Neural cell (in vitro differentiated cells): ENCODE data around the gene REC114. TPM values are rescaled to one million over a fixed set of nuclear protein-coding genes. Genes with fewer than 3 reads are reported as not detected.

ENCODE experiments used
- H2AFZ ChIP-seq: fragments of 200-600, 300-800 bp; sonication (generic), shearing (Covaris generic); 2 replicates; pipeline ENCODE4 v1.6.0; 2014; ENCODE audit warnings: low read depth, mild to moderate bottlenecking, antibody characterized with exemption, low read length, moderate library complexity
- H3F3A ChIP-seq: fragments of 200-600 bp; shearing (Covaris generic); 2 replicates; pipeline ENCODE4 v1.6.1; 2016; ENCODE audit warnings: mild to moderate bottlenecking, moderate library complexity, mixed read lengths, antibody characterized with exemption, low read length; ENCODE audit not compliant: insufficient read depth, poor library complexity, severe bottlenecking
- H3K27ac ChIP-seq: fragments of 200-600, 300-800 bp; sonication (generic), shearing (Covaris generic); 2 replicates; pipeline ENCODE4 v1.5.1; 2014; ENCODE audit warnings: mild to moderate bottlenecking, low read length, moderate library complexity
- H3K27me3 ChIP-seq: fragments of 300-800, 200-600 bp; sonication (generic), shearing (Covaris generic); 2 replicates; pipeline ENCODE4 v1.6.0; 2014; ENCODE audit warnings: mild to moderate bottlenecking, low read depth, low read length, moderate library complexity; ENCODE audit not compliant: insufficient read depth
- H3K36me3 ChIP-seq: fragments of 300-800, 200-600 bp; sonication (generic), shearing (Covaris generic); 2 replicates; pipeline ENCODE4 v1.5.1; 2014; ENCODE audit warnings: mild to moderate bottlenecking, antibody characterized with exemption, low read length, moderate library complexity; ENCODE audit not compliant: insufficient read depth
- H3K4me2 ChIP-seq: fragments of 300-800, 200-600 bp; sonication (generic), shearing (Covaris generic); 2 replicates; pipeline ENCODE4 v1.6.0; 2014; ENCODE audit warnings: mild to moderate bottlenecking, low read length
- H3K4me3 ChIP-seq: fragments of 300-800, 200-600 bp; sonication (generic), shearing (Covaris generic); 2 replicates; pipeline ENCODE4 v1.5.1; 2014; ENCODE audit warnings: mild to moderate bottlenecking, low read length, moderate library complexity
- H3K79me2 ChIP-seq: fragments of 200-600 bp; shearing (Covaris generic); replicated peaks from 2 replicates; pipeline ENCODE4 v1.6.0; 2014; ENCODE audit warnings: mild to moderate bottlenecking, low read length, moderate library complexity; ENCODE audit not compliant: insufficient read depth
- H3K9ac ChIP-seq: fragments of 300-800, 200-600 bp; sonication (generic), shearing (Covaris generic); 2 replicates; pipeline ENCODE4 v1.6.1; 2016; ENCODE audit warnings: mild to moderate bottlenecking, low read length, mixed read lengths
- H3K9me2 ChIP-seq: fragments of 200-600 bp; shearing (Covaris generic); 2 replicates; pipeline ENCODE4 v1.6.1; 2016; ENCODE audit warnings: mild to moderate bottlenecking, low read length, mixed read lengths; ENCODE audit not compliant: insufficient read depth
- H3K9me3 ChIP-seq: fragments of 200-600, 300-800 bp; sonication (generic), shearing (Covaris generic); 2 replicates; pipeline ENCODE4 v1.6.1; 2016; ENCODE audit warnings: mild to moderate bottlenecking, mixed run types, low read length, moderate library complexity, mixed read lengths
- H4K20me1 ChIP-seq: fragments of 200-600 bp; shearing (Covaris generic); 2 replicates; pipeline ENCODE4 v1.6.1; 2016; ENCODE audit warnings: mild to moderate bottlenecking, mixed run types; ENCODE audit not compliant: insufficient read depth
- CTCF ChIP-seq: fragments of 450-650 bp; IDR thresholded peaks from 2 replicates; pipeline ENCODE4 v1.5.1; 2014; ENCODE audit warnings: antibody characterized with exemption, mild to moderate bottlenecking, moderate library complexity; ENCODE audit not compliant: poor library complexity, severe bottlenecking
- EP300 ChIP-seq: fragments of 450-650 bp; conservative IDR thresholded peaks from 2 replicates; pipeline ENCODE4 v1.6.1; 2014; ENCODE audit warnings: antibody characterized with exemption, mild to moderate bottlenecking, moderate library complexity; ENCODE audit not compliant: poor library complexity, severe bottlenecking
- EZH2 ChIP-seq: fragments of 200-600, 300-800 bp; shearing (Covaris generic), sonication (generic); IDR thresholded peaks from 2 replicates; pipeline ENCODE4 v1.6.1; 2014; ENCODE audit warnings: antibody characterized with exemption, low read length, borderline replicate concordance, mild to moderate bottlenecking; ENCODE audit not compliant: insufficient read depth, poor library complexity, severe bottlenecking
- MXI1 ChIP-seq: fragments of 450-650 bp; conservative IDR thresholded peaks from 2 replicates; pipeline ENCODE4 v1.6.1; 2014; ENCODE audit warnings: antibody characterized with exemption, mild to moderate bottlenecking; ENCODE audit not compliant: poor library complexity, severe bottlenecking
- POLR2AphosphoS5 ChIP-seq: IDR thresholded peaks from 2 replicates; pipeline ENCODE4 v1.6.1; 2012
- RAD21 ChIP-seq: fragments of 450-650 bp; conservative IDR thresholded peaks from 2 replicates; pipeline ENCODE4 v1.6.1; 2014; ENCODE audit warnings: antibody characterized with exemption, mild to moderate bottlenecking, moderate library complexity
- REST ChIP-seq: IDR thresholded peaks from 2 replicates; pipeline ENCODE4 v1.6.1; 2012; ENCODE audit warnings: borderline replicate concordance
- SMC3 ChIP-seq: fragments of 450-650 bp; conservative IDR thresholded peaks from 2 replicates; pipeline ENCODE4 v1.6.1; 2014; ENCODE audit warnings: antibody characterized with exemption, mild to moderate bottlenecking, moderate library complexity; ENCODE audit not compliant: poor library complexity
- TAF1 ChIP-seq: IDR thresholded peaks from 2 replicates; pipeline ENCODE4 v1.6.1; 2012; ENCODE audit warnings: low read depth
- polyA plus RNA-seq: library from polyadenylated mRNA; depleted of rRNA; stranded (reverse); fragments of >200 nt; gene quantifications from 2 replicates; pipeline ENCODE4 v1.2.3, GENCODE V29; 2014

REC114 gene
- polyA plus RNA-seq, 1 donor from 2014 or later = not detected

- Histone ChIP-seq H3K9me3 (no peaks in the 10 kb centered on the region), H4K20me1 (no peaks in the 10 kb centered on the region), H3K9me2 (no peaks in the 10 kb centered on the region), H3K36me3 (no peaks in the 10 kb centered on the region), H3K79me2 (no peaks in the 10 kb centered on the region), H3F3A (no peaks in the 10 kb centered on the region), H3K27ac (no peak overlapping the region), H3K4me2 (no peak overlapping the region), H3K27me3 (no peaks in the 10 kb centered on the region), H2AFZ (no peak overlapping the region), H3K4me3 (no peak overlapping the region), H3K9ac (no peak overlapping the region)
- no peak for TF ChIP-seq SMC3
- TF ChIP-seq MXI1 = no peak
- TF ChIP-seq TAF1 = no peak
- no peak for TF ChIP-seq CTCF
- no peak for TF ChIP-seq EZH2
- TF ChIP-seq POLR2AphosphoS5 = no peak
- no peak for TF ChIP-seq RAD21
- TF ChIP-seq EP300 = no peak
These were observed 33.8 kb downstream of the REC114 start for GRCh38 chr15:73476704-73477216.

GRCh38 chr15:73480050-73480449 lies 37.1 kb downstream of the REC114 start:
- Histone ChIP-seq H2AFZ (no peak overlapping the region), H3F3A (no peaks in the 10 kb centered on the region), H3K9me2 (no peaks in the 10 kb centered on the region), H3K27me3 (no peaks in the 10 kb centered on the region), H3K4me2 (no peak overlapping the region), H3K4me3 (no peak overlapping the region), H3K79me2 (no peaks in the 10 kb centered on the region), H3K27ac (no peak overlapping the region), H4K20me1 (no peaks in the 10 kb centered on the region), H3K9me3 (no peaks in the 10 kb centered on the region), H3K9ac (no peak overlapping the region), H3K36me3 (no peaks in the 10 kb centered on the region)
- TF ChIP-seq SMC3 (no peak), RAD21 (no peak), TAF1 (no peak), MXI1 (no peak), EP300 (no peak)

- H3K9me3 ChIP-seq = no peaks in the 10 kb centered on the region
- H3K4me2 ChIP-seq = no peak overlapping the region
- no peaks in the 10 kb centered on the region for H3F3A ChIP-seq
- H3K9ac ChIP-seq = no peak overlapping the region
- no peak overlapping the region for H3K4me3 ChIP-seq
- no peaks in the 10 kb centered on the region for H3K9me2 ChIP-seq
- H2AFZ ChIP-seq = no peak overlapping the region
- H3K27me3 ChIP-seq = no peaks in the 10 kb centered on the region
- H3K79me2 ChIP-seq = no peaks in the 10 kb centered on the region
- TF ChIP-seq TAF1 = no peak
- TF ChIP-seq EP300 = no peak
- no peak for TF ChIP-seq POLR2AphosphoS5
- no peak for TF ChIP-seq SMC3
- no peak for TF ChIP-seq CTCF
- no peak for TF ChIP-seq RAD21
- no peak for TF ChIP-seq REST
- TF ChIP-seq MXI1 = no peak
- TF ChIP-seq EZH2 = no peak
- no peak overlapping the region for H3K27ac ChIP-seq
- no peaks in the 10 kb centered on the region for H4K20me1 ChIP-seq
- H3K36me3 ChIP-seq = no peaks in the 10 kb centered on the region
These were observed 39.2 kb downstream of the REC114 start for GRCh38 chr15:73482166-73482565.
